GM19463 (cell line): ENCODE measurements around the gene DACT3.
"Not testable (repeated sequence)": the region's sequence is repeated elsewhere in the genome, so short reads cannot be mapped to it uniquely, and the experiment has no call there.

Experiments used
- ATAC-seq: cut with Tn5 transposase; IDR thresholded peaks from one replicate; pipeline ENCODE4 v1.9.1; 2021; ENCODE audit warnings: mild to moderate bottlenecking, moderate library complexity; ENCODE audit not compliant: unreplicated experiment

Gene DACT3

DNA sequence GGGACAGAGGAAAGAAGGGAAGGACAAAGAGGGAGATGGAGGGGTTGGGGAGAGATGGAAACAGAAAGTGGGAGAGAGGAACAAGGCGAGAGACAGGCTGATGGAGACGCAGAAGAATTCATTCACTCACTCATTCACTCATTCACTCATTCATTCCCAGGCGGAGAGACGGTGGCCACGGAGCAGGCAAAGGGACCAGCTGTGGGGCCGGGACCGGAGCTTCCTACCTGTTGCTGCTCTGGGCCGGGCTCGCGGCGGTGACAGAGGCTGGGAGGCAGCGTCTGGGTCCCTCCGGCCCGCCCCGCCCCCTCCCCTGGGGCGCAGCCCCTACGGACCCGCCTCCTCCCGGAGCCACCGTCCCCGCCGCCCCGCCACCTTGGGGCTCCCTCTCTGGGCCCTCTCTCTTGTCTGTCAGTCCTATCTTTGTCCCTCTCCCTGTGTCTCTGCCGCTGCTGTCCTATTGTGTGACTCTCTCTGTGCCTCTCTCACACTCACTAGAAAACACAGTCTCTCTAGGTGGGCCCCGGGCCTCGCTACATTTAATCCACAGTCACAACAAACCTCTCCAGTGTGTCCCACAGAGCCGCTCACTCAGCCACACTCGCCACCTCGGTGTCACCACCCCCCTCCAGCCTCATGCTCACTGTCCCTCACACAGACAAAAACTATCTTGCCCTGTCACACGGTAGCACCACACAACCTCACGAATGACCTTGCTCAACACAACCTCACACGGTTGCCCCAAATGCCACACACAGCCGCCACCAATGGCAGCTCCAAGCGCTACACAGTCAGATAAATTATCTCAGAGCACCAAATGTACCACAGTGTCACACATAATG lies 24.8 kb downstream of the DACT3 start, which contains the start of gene GNG8:
GNG8 (minus strand) TSS at position 283 of the 842 bp plus-strand sequence. CDS start 1,520 bp downstream, outside the sequence.
- ATAC-seq, result no peak

DNA sequence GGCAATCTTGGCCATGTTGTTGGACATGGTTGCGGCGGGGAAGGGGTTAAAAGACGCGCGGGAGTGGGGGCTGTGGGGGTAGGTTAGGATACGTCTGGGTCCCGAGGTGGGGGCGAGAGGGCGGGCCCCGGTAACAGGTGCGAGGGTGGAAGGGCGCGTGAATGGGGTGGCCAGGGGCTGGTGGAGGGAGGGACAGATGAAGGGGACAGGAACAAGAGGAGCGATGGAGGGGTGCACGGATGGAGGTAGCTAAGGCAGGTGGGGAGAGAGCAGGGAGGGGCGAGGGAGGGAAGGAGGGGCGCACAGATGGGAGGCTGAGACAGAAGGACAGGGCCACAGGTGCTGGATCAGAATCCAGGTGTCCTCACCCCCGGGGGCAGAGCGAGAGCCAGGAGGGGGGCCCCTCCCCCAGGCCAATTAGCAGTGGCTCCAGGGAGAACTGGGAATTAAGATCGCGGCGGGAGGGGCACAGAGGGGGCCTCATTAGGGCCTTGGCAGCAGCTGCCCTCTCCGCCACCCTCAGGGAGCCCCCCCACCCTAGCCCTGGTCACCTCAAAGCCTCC lies 26.2 kb downstream of the DACT3 start:
- ATAC-seq, result no peak

DNA sequence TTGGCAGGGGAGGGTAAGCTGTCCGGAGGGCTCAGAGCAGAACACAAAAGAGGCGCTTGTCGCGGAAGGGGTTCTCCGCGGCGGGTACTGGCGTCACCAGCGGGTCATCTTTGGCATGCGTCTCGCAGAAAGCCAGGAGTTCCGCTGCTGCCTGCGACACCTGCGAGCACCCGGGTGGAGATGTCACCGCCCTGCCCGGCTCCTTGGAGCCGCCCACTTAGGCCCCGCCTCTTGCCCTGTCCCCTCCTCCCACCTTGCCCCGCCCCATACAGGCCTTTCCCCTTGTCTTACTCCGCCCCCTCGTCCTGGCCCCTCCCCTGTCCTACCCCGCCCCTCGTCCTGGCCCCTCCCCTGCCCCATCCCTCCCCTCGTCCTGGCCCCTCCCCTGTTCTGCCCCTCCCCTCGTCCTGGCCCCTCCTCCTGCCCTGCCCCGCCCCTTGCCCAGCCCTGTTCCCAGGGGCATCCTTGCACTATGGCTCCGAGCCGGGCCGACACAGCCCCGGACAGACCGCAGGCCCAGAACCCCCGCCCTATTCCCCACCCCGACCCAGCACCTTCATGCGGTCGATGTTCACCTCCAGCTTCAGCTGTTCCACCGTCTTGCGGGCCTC lies 26.8 kb downstream of the DACT3 start:
- peak; percentile 49 for ATAC-seq

DNA sequence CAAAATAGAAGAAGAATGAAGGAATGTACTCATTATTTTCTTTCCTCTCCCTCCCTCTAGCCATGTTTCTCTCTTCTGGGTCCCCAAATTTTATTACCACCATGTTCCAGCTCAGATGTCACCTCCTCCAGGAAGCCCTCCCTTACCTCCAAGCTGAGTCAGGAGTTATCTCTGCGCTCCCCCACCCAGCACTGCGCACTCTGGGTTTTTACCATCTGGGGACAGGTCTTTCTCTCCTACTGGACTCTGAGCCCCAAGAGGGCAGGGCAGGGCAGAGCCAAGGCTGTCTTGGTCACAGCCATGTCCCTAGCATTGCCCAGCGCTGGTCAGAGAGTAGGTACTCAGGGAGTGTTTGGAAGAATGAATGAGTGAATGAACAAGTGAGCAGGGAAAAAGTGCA lies 27.9 kb downstream of the DACT3 start:
- ATAC-seq, result no peak

DNA sequence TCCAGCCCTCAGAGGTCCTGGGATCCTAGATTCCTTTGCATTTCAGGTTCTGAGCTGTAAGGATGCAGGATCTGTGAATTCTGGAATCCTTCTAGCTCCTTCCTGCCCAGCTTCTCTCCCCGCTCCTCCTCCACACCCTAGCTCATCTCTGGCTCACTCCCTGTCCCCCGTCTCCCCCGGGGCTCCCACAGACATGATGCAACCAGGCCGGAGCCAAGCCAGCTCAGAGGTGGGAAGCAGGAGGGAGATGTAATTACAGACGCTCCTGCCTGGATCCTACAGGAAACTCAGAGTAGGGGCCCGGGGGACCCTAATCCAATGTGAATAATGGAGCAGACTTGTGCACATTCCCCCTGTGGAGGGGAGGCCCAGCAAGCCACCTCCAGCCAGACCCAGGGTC lies 29.5 kb downstream of the DACT3 start:
- ATAC-seq, result no peak

DNA sequence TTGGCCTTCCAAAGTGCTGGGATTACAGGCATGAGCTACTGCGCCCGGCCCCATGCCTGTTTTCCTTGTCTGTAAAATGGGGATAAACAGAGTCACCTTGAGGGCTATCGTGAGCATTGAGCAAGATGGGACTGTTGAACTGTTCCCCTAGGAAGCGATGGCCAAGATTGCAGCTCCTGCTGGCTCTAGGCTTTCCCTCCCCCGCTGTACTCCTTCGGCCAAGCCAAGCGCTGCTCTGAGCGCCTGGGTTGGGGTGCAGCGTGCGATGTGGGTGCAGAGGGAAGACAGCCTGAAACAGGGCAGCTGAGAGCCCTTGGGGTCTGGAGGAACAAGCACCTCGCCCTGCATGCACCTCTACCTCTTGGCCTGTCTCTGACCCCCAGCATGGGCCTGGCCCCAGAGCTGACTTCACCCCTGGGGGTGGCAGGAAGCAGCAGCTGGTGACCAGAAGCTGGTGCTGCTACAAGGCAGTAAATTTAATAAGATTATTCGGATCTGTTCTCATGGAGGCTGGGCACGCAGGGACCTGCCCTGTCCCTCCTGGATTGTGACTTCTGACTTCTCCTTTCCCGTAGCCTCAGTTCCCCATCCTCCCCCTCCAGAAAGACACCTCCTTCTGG lies 30.3 kb downstream of the DACT3 start:
- ATAC-seq, result no peak

DNA sequence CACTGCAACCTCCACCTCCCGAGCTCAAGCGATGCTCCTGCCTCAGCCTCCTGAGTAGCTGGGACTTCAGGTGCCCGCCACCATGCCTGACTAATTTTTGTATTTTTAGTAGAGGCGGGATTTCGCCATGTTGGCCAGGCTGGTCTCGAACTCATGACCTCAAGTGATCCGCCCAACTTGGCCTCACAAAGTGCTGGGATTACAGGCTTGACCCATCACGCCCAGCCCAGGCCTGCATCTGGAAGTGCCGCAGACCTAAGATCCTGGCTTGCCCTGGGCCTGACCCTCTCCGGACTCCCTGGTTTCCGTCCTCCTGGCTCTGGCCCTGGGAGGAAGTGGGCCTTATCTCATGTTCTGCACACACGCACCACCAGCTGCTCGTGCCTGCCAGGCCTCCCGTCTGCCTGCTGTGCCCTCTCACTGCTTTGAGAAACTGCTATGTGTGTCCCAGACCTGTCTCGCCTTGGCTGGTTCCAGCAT lies 31.4 kb downstream of the DACT3 start:
- no peak for ATAC-seq

DNA sequence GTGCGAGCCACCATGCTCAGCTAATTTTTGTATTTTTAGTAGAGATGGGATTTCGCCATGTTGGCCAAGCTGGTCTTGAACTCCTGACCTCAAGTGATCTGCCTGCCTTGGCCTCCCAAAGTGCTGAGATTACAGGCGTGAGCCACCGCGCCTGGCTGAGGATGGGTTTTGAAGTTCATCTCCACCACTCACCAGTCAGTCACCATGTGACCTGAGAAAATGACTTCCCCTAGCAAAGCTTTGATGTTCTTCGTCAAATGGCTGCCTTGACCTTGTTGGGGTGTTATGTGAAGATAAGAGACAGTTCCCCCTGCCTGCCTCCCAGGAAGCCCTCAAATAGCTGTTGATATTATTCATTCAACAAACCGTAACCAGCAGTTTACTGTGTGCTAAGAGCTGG lies 32.0 kb downstream of the DACT3 start:
- not testable (repeated sequence) for ATAC-seq

DNA sequence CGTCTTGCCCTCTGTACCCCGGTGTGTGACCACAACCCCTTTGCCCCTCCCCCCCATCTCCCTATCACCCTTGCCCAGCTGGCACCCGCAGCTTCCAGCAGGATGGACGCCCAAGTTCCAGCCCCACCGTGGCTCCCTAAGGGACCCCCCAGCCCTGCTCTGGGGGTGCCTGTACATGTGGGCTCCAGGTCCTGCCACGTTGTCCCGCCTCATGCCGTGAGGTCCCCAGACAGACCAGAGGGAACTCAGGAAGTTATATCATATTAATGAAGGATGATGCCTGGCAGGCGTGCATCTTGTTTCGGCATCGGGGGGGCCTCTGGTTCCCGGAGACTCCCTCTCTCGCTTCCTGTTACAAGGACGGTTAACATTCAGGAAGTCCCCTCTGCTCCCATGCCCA lies 34.5 kb downstream of the DACT3 start:
- ATAC-seq, result no peak

DNA sequence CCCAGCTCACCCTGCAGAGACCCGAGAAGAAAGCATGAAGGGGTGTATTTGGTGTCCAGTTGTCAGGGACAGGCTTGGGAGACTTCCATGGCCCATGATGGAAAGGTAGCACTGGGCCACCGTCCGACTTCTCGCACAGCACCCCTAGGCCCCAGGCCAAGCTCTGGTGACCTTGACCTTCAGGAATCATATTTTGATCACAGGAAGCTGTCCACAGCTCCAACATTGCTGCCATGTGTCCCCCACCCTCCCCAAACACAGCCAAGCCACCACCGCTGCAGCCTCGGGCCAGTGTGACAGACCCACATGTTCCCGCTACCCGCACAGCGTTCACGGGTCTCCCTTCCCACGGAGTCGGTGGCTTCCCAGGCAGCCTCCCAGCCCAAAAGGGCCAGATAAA lies 35.3 kb downstream of the DACT3 start:
- no peak for ATAC-seq

DNA sequence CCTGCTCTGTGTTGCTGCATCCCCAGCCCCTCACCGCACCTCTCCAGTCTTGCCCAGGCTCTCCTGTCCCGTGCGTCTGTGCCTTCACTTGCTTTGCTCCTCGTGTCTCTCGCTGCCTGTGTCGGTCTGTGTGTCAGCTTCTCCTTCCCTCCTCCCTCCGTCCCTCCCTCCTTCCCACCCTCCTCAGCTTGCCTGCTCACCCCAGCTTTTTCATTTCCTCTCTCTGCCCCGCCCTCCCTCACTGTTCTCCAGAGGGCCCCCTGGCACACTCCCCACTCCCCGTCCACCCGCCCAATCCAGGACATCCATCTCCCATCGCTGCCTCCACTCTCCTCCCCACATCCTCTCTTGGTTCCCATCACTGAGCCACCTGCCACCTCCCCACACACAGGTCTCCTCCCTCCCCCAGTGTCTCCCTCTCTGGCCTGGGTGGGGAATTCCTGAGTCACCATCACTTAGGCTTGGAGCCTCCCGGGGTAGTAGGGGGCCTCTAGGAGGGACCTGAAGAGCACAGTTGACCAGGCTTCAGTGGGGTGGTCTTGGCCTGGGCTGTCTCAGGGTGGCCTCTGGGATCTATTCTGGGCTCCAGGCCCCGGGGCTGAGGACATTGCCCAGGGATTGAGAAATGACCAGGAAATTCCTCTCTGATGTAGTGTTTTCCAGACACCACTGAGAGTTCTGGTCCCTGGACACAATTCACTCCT lies 35.9 kb downstream of the DACT3 start, which contains the start of gene PTGIR:
PTGIR (minus strand) TSS at position 132 of the 704 bp plus-strand sequence. CDS start 864 bp downstream, outside the sequence.
- ATAC-seq, result no peak

DNA sequence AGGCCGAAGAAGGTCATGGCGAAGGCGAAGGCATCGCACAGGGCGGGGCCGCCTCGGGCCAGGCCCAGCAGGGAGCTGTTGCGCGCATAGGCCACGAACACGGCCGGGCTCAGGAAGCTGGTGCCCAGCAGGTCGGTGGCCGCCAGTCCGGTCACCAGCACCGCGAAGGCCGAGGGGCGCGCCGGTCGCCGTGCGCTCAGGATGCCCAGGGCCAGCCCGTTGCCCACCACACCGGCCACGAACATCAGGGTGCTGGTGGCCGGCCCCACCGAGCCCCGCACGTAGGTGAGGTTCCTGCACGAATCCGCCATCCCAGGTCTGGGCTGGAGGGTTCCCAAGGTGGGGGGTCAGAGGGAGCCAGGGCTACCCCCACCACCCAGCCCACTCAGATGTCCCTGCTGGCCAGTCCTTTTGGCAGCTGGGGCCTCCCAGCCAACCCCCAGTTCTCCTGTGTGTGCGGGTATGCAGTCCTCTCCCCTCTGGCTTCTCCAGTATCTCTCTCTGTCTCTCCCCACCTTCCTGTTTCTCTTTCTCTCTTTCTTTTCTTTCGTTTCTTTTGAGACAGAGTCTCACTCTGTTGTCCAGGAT lies 37.0 kb downstream of the DACT3 start:
- no peak for ATAC-seq

DNA sequence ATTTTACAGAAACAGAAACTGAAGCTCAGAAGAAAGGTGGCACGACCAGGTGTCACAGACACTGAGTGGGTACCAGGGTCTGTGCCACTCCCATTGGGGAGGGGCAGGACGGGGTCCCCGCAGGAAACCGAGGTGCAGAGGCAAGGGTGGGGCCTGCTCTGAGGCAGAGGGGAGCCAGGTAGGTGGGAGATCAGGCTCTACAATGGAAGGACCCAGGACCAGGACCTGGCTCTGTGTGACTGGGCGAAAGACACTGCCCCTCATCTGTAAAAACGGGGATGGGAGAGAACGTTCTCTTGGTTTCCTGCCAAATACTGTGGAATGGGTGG lies 38.9 kb downstream of the DACT3 start:
- ATAC-seq, result no peak

DNA sequence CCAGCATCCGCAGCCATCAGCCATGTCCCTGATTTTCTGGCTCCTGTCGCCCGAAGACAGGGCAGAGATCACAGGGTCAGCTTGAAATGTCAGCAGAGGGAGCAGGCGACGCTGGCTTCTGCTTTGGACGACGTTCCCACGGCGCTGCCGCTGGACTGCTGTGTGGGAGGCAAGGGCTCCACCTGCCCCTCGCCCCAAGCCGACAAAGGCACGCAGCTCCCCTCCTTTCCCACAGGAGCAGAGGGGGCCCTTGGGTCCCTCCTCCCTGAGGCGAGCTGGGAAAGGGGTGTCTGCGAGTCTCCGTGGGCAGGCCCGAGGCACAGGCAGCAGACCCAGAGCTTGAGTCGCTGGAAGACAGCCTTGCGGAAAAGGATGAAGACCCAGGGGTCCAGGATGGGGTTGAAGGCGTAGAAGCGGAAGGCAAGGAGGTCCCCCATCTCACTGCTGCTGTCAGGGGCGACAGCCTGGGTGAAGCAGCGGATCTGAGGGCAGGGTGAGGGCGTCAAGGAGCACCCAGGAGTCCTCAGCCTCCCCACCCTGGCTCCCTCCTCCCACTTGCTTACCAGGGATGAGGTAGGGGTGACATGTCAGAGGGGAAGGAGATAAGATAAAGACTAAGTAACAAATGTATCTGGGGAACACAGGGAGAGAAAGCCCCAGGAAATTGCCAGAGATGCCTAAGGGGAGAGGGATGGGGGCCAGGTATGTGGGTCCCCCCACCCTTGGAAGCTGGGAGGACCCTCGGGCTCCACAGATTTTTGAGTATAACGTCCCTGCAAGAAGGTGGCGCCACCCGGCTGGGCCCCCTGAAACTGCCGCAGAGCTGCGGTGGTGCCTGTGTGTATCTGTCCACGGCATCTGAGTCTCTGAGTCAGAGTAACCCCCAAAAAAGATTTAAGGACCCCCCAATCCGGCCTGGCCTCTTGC lies 39.5 kb downstream of the DACT3 start:
- no peak for ATAC-seq

DNA sequence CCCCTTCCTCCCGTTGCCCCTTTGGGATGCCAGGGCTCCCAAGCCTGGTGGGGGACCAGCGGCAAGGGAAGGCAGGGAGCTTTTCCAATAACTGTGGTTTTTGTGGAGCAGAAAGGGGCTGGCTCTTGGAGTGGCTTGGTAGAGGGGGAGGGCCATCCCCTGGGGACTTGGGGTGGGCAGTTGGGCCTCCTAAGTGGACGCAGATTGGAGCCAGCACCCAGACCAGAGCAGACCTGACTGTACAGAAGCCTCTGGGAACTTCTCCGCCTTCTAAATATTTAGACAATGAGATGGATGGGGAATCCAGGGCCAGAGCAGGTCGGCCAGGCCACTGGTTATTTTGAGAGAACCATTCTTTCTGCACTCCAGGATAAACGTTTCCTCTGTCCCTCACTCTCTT lies 40.3 kb downstream of the DACT3 start:
- no peak for ATAC-seq

DNA sequence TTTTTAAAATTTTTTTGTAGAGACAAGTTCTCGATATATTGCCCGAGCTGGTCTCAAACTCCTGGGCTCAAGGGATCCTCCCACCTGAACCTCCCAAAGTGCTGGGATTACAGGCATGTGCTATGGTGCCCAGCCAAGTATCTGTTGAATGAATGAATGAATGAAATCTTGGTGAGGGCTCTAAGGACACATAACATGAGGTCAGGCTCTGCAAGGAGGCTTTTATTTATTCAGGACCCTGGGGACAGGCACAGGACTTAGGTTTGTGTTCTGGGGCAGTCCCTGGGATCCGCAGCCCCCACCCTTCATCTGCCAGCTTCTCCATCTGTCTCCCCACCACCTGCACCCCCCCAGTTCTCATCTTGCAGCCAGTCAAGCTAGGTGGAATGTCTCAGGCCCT lies 40.7 kb downstream of the DACT3 start:
- no peak for ATAC-seq

DNA sequence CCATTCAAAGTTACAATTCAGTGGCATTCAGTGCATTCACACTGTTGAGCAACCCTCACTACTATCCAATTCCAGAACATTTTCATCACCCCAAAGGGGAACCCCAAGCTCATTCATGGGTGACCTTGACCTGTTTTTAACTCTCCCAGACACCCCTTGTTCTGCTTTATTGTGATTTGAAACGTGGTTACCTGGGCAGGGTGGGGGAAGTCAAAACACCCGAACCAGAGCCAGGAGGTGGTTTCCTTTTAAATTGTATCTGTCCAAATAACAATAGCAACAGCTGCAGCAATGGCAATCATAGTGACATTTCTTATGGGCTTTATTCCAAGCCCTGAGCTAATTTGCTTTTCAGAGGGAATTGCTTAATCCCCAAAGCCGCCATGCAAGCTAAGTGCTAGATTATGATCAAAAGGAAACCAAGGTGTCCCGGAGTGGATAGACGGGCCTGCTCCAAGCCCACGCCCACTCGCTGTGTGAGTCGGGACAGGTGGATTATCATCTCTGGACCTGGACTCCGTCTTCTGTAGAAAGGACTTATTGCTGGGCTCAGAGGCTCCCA lies 42.2 kb downstream of the DACT3 start:
- no peak for ATAC-seq

DNA sequence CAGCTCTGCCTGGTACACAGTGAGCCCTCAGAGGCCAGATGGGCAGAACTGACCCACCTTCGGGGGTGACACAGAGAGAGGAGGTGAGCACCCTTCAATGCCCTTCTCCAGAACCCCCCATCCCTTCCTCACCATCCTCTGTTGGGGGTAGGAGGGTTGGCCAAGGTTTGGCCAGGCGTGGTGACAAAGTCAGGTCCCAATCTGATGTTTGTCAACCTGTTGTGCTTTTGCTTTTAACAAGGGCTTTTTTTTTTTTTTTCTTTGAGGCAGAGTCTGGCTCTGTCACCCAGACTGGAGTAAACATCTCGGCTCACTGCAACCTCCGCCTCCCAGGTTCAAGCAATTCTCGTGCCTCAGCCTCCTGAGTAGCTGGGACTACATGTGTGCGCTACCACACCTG lies 43.4 kb downstream of the DACT3 start:
- no peak for ATAC-seq

DNA sequence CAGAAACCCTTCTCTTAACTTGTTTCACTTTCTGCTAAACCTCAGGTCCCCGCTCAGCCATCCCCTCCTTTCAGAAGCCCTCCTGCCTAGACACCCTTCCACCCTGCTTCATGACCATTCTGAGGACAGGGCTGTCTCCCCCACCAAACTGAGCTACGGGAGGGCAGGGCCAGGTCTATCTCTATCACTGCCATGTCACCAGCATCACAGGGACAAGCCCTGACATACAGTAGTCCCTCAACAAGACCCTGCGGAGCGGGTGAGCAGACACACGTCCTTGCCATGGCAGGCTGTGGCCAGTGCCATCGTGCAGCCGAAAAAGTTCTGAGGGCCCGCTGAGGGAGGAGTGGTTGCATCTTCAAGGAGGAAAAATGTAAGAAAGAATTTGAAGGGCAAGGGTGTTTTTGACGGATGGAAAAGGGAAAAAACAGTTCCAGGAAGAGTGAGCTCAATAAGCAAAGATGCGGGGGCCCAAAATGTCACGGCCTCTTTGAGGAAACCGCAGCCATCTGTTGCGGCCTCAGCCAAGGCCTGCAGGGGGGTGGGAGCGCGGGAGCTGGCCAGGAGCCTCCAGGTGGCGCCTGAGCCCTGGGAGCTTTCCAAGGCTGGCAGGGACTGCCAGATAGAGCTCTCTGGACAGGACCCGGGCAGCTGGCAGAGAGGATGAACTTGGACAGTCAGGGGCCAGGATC lies 44.2 kb downstream of the DACT3 start:
- ATAC-seq, result no peak
